ENCODE results near the gene C2orf76. TPM values are rescaled to one million over a fixed set of nuclear protein-coding genes. Genes with fewer than 3 reads are reported as not detected.

The C2orf76 gene
- total RNA-seq, 1 donor: 4.0 TPM

GRCh38 chr2:119266091-119266589, 100.5 kb downstream of the C2orf76 start:
- no peak for DNase-seq (ENCODE audit: low read depth in 2 of 3, low spot score in 2 of 3)

DNA sequence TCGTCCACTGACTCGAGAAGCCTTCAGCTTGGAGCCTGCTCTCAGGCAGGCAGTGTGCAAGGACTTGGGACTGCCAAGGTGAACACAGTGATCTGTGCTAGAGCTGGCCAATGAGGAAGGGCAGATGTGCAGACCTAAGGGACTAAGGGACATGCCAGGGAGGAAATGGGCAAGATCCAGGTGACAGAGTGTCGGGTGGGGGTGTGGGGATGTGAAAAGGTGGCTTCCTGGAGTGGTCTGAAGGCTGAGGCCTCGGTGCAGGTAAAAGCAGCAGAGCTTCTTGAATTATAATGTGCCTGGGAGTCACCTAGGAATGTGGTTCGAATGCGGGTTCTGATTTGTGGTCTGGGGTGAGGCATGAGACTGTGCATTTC, 101.0 kb downstream of the C2orf76 start:
- DNase-seq (ENCODE audit: low read depth in 2 of 3, low spot score in 2 of 3): no peak

- DNase-seq (ENCODE audit: low read depth in 2 of 3, low spot score in 2 of 3): peak in 2 of 3 donors; percentile 24 to 54
Measured at GRCh38 chr2:119264781-119265692, 101.6 kb downstream of the C2orf76 start.

GRCh38 chr2:119263656-119264055, 103.0 kb downstream of the C2orf76 start:
- DNase-seq (ENCODE audit: low read depth in 2 of 3, low spot score in 2 of 3): peak in 1 of 3 donors; percentile 23

DNA sequence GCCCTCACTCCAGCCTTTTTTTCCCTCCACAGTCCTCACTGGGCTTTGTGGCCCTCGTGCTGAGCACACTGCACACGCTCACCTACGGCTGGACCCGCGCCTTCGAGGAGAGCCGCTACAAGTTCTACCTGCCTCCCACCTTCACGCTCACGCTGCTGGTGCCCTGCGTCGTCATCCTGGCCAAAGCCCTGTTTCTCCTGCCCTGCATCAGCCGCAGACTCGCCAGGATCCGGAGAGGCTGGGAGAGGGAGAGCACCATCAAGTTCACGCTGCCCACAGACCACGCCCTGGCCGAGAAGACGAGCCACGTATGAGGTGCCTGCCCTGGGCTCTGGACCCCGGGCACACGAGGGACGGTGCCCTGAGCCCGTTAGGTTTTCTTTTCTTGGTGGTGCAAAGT, 103.6 kb downstream of the C2orf76 start:
- no peak for DNase-seq (ENCODE audit: low read depth in 2 of 3, low spot score in 2 of 3)

DNA sequence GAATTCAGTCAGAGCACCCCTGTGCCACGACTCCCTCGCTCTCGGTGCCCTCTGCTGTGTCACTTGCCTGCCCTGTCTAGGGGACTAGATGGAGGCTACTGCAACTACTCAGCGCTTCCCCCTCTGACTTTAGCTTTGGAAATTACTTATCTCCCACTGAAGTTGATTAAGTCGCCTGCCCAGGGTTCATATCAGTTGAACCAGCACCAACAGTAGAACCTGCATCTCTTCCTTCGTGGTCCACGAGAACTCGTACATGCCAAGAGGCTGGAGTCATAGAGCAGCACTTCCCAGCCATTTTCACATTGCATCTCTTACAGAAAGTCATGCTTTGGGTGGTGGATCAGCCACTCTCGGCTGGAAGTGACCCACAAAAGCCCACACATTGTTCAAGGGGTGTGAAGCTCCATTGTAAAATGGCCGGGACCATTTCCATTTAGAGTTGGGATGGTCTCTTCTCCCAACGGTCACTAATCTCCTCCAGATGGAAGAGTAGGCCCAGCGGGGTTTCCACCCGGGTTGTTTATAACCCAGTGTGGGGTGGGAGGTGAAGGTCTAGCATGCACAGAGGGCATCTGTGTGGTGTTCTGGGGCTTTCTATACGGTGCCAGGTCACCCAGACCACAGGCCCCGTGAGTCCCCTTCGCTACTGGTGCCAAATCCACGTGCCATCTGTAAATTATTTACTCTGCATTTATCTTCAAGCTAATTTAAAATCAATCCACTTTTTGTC, 105.0 kb downstream of the C2orf76 start:
- no peak for DNase-seq (ENCODE audit: low read depth in 2 of 3, low spot score in 2 of 3)

DNA sequence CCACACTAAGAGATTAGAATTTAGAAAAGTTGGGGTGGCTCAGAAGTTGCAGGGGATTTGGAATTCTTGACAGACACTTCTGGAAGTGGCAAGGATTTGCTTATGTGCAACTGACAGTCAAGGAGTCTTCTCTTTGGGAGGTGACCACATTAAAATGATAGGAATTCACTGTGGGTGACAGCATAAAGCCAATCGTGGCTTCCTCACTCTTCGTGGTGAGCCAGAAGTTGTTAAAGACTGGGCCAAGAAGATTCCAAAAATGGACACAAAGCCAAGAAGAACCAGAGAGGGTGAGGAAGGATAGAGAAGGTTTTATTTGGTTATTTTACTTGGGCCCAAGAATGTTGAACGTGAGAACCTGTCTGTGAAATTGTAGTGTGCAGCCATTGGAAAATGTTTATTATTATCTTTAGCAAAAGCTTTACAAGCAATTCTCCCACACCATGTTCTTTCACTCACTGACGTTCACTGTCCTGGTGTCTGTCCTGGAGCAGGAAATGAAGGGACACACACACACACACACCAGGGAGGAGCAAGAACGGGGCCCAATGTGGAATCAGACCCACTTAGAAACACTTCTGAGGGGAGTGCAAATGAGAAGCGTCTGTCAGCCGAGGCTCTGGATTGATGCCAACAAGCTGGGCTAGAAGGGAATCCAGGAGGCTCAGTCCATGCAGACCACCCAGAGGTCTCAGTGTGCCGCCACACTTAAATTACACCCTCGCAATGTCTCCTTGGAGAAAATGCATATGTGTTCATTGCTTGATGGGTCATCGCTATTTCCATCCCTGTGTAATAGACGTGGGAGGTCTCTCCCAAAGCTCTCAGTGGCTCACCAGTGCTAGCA, 105.8 kb downstream of the C2orf76 start:
- no peak for DNase-seq (ENCODE audit: low read depth in 2 of 3, low spot score in 2 of 3)

GRCh38 chr2:119259296-119259860, 107.3 kb downstream of the C2orf76 start:
- DNase-seq (ENCODE audit: low read depth in 2 of 3, low spot score in 2 of 3): no peak

DNA sequence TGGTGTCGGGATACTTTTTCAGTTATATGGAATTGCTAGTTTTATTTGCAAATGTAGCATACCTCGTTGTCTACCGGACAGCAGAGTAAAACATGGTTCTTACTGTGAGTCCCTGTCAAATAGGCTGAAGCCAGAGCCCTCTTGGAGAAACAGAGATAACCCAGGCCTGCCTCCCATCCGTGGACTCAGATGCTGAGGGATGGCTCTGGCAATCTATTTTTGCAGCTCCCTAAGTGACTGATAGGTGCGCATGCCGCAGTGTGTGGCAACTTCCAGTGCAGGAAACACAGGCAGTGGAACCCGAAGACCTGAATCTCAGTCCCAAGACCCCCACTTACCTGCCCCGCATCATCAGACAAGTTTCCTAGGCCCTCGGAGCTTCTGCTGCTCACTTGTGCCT, 109.4 kb downstream of the C2orf76 start:
- DNase-seq (ENCODE audit: low read depth in 2 of 3, low spot score in 2 of 3): no peak

DNA sequence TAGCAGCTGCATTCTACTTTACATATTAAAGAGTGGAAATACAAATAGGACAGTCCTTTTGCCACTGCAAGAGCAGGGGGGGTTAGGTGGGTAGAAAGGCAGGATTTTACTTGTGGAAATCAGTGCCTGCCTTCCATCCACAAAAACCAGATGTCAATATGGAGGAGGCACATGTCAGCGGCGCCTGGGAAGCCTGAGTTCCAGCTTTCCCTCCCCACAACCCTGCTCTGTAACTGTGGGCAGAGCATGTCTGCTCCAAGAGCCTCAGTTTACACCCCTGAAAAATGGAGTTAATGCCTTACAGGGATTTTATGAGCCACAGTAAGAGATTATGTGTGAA, 110.1 kb downstream of the C2orf76 start:
- DNase-seq (ENCODE audit: low read depth in 2 of 3, low spot score in 2 of 3): no peak

- DNase-seq (ENCODE audit: low read depth in 2 of 3, low spot score in 2 of 3): no peak
Measured at GRCh38 chr2:119255760-119256581, 110.7 kb downstream of the C2orf76 start.

- DNase-seq (ENCODE audit: low read depth in 2 of 3, low spot score in 2 of 3): no peak
Measured at GRCh38 chr2:119254601-119255080, 112.0 kb downstream of the C2orf76 start.

GRCh38 chr2:119253760-119254600, 112.7 kb downstream of the C2orf76 start:
- DNase-seq (ENCODE audit: low read depth in 2 of 3, low spot score in 2 of 3): no peak

DNA sequence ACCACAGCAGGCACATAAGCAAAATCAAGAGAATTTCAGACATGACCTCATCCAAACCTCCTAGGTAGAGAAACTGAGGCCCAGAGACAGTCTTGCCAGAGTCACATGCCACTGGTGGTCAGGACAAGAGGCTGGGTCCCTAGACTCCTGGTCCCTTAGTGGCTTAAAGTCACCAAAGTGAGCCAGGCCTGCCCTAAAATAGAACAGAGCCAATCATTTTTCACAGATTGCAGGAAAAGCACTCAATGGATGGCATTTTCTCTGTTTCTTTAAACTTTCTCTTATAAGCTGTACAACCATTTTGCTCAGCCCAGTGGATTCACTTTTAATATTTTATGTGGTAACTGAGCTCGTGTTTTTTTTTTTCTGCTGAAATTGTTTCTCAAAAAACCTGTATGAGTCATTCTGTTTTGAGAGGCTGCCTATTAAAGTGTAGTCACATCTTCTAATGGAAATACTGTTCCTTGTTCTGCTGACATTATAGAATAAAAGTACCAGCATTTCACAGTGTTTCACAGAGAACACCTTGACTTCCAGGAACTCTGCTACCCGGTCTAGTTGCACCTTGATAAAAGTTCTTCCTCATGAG, 113.4 kb downstream of the C2orf76 start:
- no peak for DNase-seq (ENCODE audit: low read depth in 2 of 3, low spot score in 2 of 3)

Data from hematopoietic multipotent progenitor cell (in vitro differentiated cells).